ENCODE measurements around the gene OTUD3. TPM values are rescaled to one million over a fixed set of nuclear protein-coding genes. Genes with fewer than 3 reads are reported as not detected.

The OTUD3 gene
- total RNA-seq, 4 donors from 2014 or later: 5.1 to 11.8 (median 8.8) TPM

- H3K4me3 ChIP-seq: no peak overlapping the region
- H3K27ac ChIP-seq: no peak overlapping the region
- peaks cover 54% of the 10 kb centered on the region for H3K36me3 ChIP-seq
- no peaks in the 10 kb centered on the region for H3K27me3 ChIP-seq
- TF ChIP-seq POLR2A (IDR thresholded peaks at IDR 0.05): no peak
- no peak for TF ChIP-seq EP300 (IDR thresholded peaks at IDR 0.05)
- TF ChIP-seq, protein P1, sequence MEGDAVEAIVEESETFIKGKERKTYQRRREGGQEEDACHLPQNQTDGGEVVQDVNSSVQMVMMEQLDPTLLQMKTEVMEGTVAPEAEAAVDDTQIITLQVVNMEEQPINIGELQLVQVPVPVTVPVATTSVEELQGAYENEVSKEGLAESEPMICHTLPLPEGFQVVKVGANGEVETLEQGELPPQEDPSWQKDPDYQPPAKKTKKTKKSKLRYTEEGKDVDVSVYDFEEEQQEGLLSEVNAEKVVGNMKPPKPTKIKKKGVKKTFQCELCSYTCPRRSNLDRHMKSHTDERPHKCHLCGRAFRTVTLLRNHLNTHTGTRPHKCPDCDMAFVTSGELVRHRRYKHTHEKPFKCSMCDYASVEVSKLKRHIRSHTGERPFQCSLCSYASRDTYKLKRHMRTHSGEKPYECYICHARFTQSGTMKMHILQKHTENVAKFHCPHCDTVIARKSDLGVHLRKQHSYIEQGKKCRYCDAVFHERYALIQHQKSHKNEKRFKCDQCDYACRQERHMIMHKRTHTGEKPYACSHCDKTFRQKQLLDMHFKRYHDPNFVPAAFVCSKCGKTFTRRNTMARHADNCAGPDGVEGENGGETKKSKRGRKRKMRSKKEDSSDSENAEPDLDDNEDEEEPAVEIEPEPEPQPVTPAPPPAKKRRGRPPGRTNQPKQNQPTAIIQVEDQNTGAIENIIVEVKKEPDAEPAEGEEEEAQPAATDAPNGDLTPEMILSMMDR (IDR thresholded peaks at IDR 0.05): no peak
- no peak for TF ChIP-seq POLR2AphosphoS5 (IDR thresholded peaks at IDR 0.05)
- no peak for DNase-seq (ENCODE audit: low spot score in 2 of 2)
- H3K4me1 ChIP-seq: peaks cover 2% of the 10 kb centered on the region
- H3K9me3 ChIP-seq: no peaks in the 10 kb centered on the region
- WGBS: 84% methylated on average over 6 of the region's 6 CpGs
These were observed 10.5 kb downstream of the OTUD3 start for GRCh38 chr1:19892628-19893168.

DNA sequence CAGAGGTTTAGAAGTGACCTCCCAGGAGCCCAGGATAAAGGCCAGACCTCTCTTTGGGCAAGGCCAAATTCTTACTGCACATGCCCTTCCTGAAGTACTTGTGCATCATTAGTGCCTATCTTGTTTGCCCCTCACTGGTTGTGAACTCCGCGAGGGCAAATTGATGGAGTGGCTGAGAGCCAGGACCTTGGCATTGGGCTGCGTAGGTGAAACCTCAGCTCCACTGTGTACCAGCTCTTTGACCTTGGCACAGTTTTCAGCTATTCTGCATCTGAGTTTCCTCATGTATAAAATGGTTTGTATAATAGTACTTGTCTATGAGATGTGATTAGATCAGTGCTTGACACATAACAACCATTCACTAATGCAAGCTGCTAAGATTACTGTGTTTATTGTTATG lies 11.5 kb downstream of the OTUD3 start:
- H3K27me3 ChIP-seq: no peaks in the 10 kb centered on the region
- no peak for DNase-seq (ENCODE audit: low spot score in 2 of 2)
- H3K4me1 ChIP-seq: peaks cover 2% of the 10 kb centered on the region
- TF ChIP-seq POLR2A (IDR thresholded peaks at IDR 0.05) (no peak), POLR2AphosphoS5 (IDR thresholded peaks at IDR 0.05) (no peak)
- H3K36me3 ChIP-seq: peaks cover 64% of the 10 kb centered on the region
- 79% methylated on average over 3 of the region's 3 CpGs for WGBS
- H3K4me3 ChIP-seq: no peak overlapping the region
- no peak overlapping the region for H3K27ac ChIP-seq
- no peaks in the 10 kb centered on the region for H3K9me3 ChIP-seq

DNA sequence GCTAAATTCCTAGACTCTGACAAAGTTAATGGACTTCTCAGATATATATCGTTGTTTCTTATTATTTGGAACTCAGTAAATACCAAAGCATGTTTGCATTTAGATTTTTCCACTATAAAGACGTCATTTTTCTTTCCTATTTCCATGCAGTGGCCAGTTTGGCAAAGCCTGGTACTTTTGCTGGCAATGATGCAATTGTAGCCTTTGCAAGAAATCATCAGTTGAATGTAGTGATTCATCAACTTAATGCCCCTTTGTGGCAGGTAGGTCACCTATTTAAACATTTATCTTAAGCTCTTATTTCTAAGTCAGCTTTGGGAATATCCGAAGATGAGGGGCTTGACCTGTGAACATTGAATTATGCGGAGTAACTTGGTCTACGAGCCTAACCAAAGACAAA lies 12.0 kb downstream of the OTUD3 start:
- TF ChIP-seq POLR2A (IDR thresholded peaks at IDR 0.05) (no peak), EP300 (IDR thresholded peaks at IDR 0.05) (no peak), POLR2AphosphoS5 (IDR thresholded peaks at IDR 0.05) (no peak)
- TF ChIP-seq, protein P1 (IDR thresholded peaks at IDR 0.05): no peak
- no peaks in the 10 kb centered on the region for H3K27me3 ChIP-seq
- H3K36me3 ChIP-seq: peaks cover 69% of the 10 kb centered on the region
- DNase-seq (ENCODE audit: low spot score in 2 of 2): no peak
- WGBS: 91% methylated on average over 5 of the region's 5 CpGs
- no peak overlapping the region for H3K4me3 ChIP-seq
- H3K4me1 ChIP-seq: no peaks in the 10 kb centered on the region
- H3K27ac ChIP-seq: no peak overlapping the region
- H3K9me3 ChIP-seq: no peaks in the 10 kb centered on the region

DNA sequence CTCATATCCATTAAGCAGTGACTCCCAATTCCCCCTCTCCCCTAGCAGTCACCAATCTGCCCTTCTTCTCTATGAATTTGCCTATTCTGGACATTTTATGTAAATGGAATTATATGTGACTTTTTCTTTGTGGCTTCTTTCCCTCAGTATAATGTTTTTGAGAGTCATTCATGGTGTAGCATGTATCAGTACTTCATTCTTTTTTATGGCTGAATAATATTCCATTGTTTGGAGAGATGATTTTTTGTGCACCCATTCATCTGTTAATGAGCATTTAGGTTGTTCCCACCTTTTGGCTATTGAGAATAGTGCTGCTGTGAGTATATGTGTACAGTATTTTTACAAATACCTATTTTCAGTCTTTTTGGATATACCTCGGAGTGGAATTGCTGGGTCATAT lies 19.5 kb downstream of the OTUD3 start:
- peaks cover 64% of the 10 kb centered on the region for H3K36me3 ChIP-seq
- 100% methylated on average over 1 of the region's 1 CpG for WGBS
- no peaks in the 10 kb centered on the region for H3K4me1 ChIP-seq
- H3K9me3 ChIP-seq: no peaks in the 10 kb centered on the region
- DNase-seq (ENCODE audit: low spot score in 2 of 2): no peak
- TF ChIP-seq EP300 (IDR thresholded peaks at IDR 0.05) (no peak), POLR2AphosphoS5 (IDR thresholded peaks at IDR 0.05) (no peak), POLR2A (IDR thresholded peaks at IDR 0.05) (no peak)
- TF ChIP-seq, protein P1 (IDR thresholded peaks at IDR 0.05): no peak
- no peak overlapping the region for H3K4me3 ChIP-seq
- no peak overlapping the region for H3K27ac ChIP-seq
- no peaks in the 10 kb centered on the region for H3K27me3 ChIP-seq

DNA sequence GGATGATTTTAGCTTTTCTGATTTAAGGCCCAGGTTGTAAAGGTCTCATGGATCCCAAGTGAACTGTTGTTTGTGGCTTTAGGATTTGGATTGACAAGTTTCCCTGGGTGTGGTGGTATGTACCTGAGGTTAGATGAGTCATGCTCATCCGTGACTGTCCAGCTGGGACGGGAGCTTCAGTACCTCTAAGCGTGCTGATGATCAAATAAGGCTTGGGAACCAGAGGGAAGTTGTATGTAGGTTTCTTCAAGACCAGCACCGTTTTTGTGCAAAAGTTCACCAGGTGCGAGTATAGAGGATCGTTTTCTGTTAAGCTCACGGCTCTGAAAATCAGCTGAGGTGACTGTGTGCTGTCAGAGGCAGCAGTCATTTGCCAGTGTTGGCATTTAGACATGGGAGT lies 21.4 kb downstream of the OTUD3 start:
- 69% methylated on average over 7 of the region's 7 CpGs for WGBS
- H3K9me3 ChIP-seq: no peaks in the 10 kb centered on the region

More for the DNA sequence above, 21.4 kb downstream of the OTUD3 start:
- no peak overlapping the region for H3K27ac ChIP-seq
- no peak overlapping the region for H3K4me3 ChIP-seq
- TF ChIP-seq EP300 (IDR thresholded peaks at IDR 0.05): no peak
- no peak for TF ChIP-seq POLR2AphosphoS5 (IDR thresholded peaks at IDR 0.05)
- TF ChIP-seq, protein P1 (IDR thresholded peaks at IDR 0.05): no peak
- no peak for TF ChIP-seq POLR2A (IDR thresholded peaks at IDR 0.05)
- DNase-seq (ENCODE audit: low spot score in 2 of 2): no peak
- no peaks in the 10 kb centered on the region for H3K4me1 ChIP-seq
- peaks cover 66% of the 10 kb centered on the region for H3K36me3 ChIP-seq
- no peaks in the 10 kb centered on the region for H3K27me3 ChIP-seq

Measured in suprapubic skin (tissue), 4 donors.